ENCODE measurements around the gene SMAD7.

GRCh38 chr18:48977914-48978313, 27.1 kb upstream of the SMAD7 start:
- TF ChIP-seq CTCF (conservative IDR thresholded peaks at IDR 0.05; ENCODE audit: low read depth in 2 of 2) (no peak), EZH2phosphoT487 (IDR thresholded peaks at IDR 0.05; ENCODE audit: unreplicated experiment) (no peak), REST (IDR thresholded peaks at IDR 0.05; ENCODE audit: unreplicated experiment) (no peak), POLR2AphosphoS5 (IDR thresholded peaks at IDR 0.05; ENCODE audit: low read depth) (no peak), EZH2 (IDR thresholded peaks at IDR 0.05; ENCODE audit: low read depth, unreplicated experiment) (no peak), ZNF114 (CRISPR knock-in tag; IDR thresholded peaks at IDR 0.05) (no peak), NANOG (IDR thresholded peaks at IDR 0.05; ENCODE audit: borderline replicate concordance) (no peak), CREB1 (CRISPR knock-in tag; IDR thresholded peaks at IDR 0.05; ENCODE audit: low read depth) (no peak), ZNF462 (CRISPR knock-in tag; IDR thresholded peaks at IDR 0.05) (no peak)
